DOHH2 (cell line): ENCODE data around the gene COA7.
"Not testable (repeated sequence)": the region's sequence is repeated elsewhere in the genome, so short reads cannot be mapped to it uniquely, and the experiment has no call there.

Experiments
- H3F3A ChIP-seq: fragments of 200-600 bp; sonication (generic), shearing (Covaris generic); 2 replicates; pipeline ENCODE4 v1.6.0; 2016; ENCODE audit warnings: antibody characterized with exemption, mild to moderate bottlenecking; ENCODE audit not compliant: control insufficient read depth, insufficient read depth
- H3K27ac ChIP-seq: fragments of 200-600 bp; sonication (generic); 2 replicates; pipeline ENCODE4 v1.5.1; 2014; ENCODE audit warnings: low read depth, mild to moderate bottlenecking, low read length, moderate library complexity
- H3K27me3 ChIP-seq: fragments of 200-600 bp; sonication (generic); 2 replicates; pipeline ENCODE4 v1.6.1; 2014; ENCODE audit warnings: mild to moderate bottlenecking, low read length, mixed read lengths; ENCODE audit not compliant: control insufficient read depth
- H3K36me3 ChIP-seq: fragments of 200-600 bp; sonication (generic); 2 replicates; pipeline ENCODE4 v1.6.1; 2014; ENCODE audit warnings: mild to moderate bottlenecking, low read length, moderate library complexity, mixed read lengths; ENCODE audit not compliant: control insufficient read depth
- H3K4me1 ChIP-seq: fragments of 200-600 bp; sonication (generic); 2 replicates; pipeline ENCODE4 v1.6.1; 2014; ENCODE audit warnings: mild to moderate bottlenecking, low read length, mixed read lengths; ENCODE audit not compliant: control insufficient read depth
- H3K4me2 ChIP-seq: fragments of 200-600 bp; sonication (generic); 2 replicates; pipeline ENCODE4 v1.6.0; 2014; ENCODE audit warnings: mild to moderate bottlenecking, low read length, moderate library complexity
- H3K4me3 ChIP-seq: fragments of 200-600 bp; sonication (generic); 2 replicates; pipeline ENCODE4 v1.5.1; 2014; ENCODE audit warnings: mild to moderate bottlenecking, low read length, mixed read lengths
- H3K79me2 ChIP-seq: fragments of 200-600 bp; sonication (generic); 2 replicates; pipeline ENCODE4 v1.6.1; 2014; ENCODE audit warnings: mild to moderate bottlenecking, low read length, mixed read lengths; ENCODE audit not compliant: control insufficient read depth
- H3K9me2 ChIP-seq: fragments of 200-600 bp; sonication (generic); replicated peaks from 2 replicates; pipeline ENCODE4 v1.6.1; 2014; ENCODE audit warnings: mild to moderate bottlenecking, low read length, mixed read lengths; ENCODE audit not compliant: control insufficient read depth
- H3K9me3 ChIP-seq: fragments of 200-600 bp; sonication (generic); 2 replicates; pipeline ENCODE4 v1.6.1; 2014; ENCODE audit warnings: antibody characterized with exemption, low read length, mixed read lengths; ENCODE audit not compliant: control insufficient read depth, insufficient read depth
- H4K20me1 ChIP-seq: fragments of 200-600 bp; sonication (generic); 2 replicates; pipeline ENCODE4 v1.6.0; 2014; ENCODE audit warnings: low read depth, mild to moderate bottlenecking, antibody characterized with exemption, low read length, moderate library complexity; ENCODE audit not compliant: control insufficient read depth, insufficient read depth
- CTCF ChIP-seq: fragments of 200-600 bp; sonication (generic); IDR thresholded peaks from one replicate; pipeline ENCODE4 v1.5.1; 2014; ENCODE audit warnings: antibody characterized with exemption, mild to moderate bottlenecking, low read depth, low read length; ENCODE audit not compliant: poor library complexity, severe bottlenecking
- EZH2phosphoT487 ChIP-seq: fragments of 200-600 bp; sonication (generic); IDR thresholded peaks from 2 replicates; pipeline ENCODE4 v1.6.1; 2017; ENCODE audit warnings: borderline replicate concordance, mild to moderate bottlenecking, antibody characterized with exemption, low read length, moderate library complexity, mixed read lengths

Gene COA7

GRCh38 chr1:52686261-52686751, 11.8 kb downstream of the COA7 start:
- H3K4me1 ChIP-seq, H3K4me3 ChIP-seq, H3K9me2 ChIP-seq, H4K20me1 ChIP-seq, H3F3A ChIP-seq, H3K9me3 ChIP-seq, H3K79me2 ChIP-seq, H3K4me2 ChIP-seq, H3K27ac ChIP-seq, H3K27me3 ChIP-seq: not testable (repeated sequence)
- peaks cover 57% of the 10 kb centered on the region for H3K36me3 ChIP-seq
- TF ChIP-seq CTCF = peak; percentile 63

DNA sequence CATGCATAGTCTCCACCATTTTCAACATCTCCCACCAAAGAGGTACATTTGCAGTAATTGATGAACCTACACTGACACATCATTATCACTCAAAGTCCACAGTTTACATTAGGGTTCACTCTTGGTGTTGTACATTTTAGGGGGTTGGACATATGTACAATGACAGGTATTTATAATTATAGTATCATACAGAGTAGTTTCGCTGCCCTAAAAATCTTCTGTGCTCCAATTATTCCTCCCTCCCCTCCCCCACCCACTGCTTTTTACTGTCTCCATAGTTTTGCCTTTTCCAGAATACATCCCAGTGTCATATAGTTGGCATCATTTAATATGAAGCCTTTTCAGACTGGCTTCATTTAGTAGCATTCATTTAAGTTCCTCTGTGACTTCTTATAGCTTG, 13.6 kb downstream of the COA7 start:
- TF ChIP-seq EZH2phosphoT487 (no peak), CTCF (no peak)
- H3K36me3 ChIP-seq = peaks cover 43% of the 10 kb centered on the region
- no peaks in the 10 kb centered on the region for H3K9me3 ChIP-seq
- H3K4me1 ChIP-seq = no peaks in the 10 kb centered on the region
- no peaks in the 10 kb centered on the region for H3K9me2 ChIP-seq
- no peak overlapping the region for H3K27ac ChIP-seq
- no peak overlapping the region for H3K4me2 ChIP-seq
- no peaks in the 10 kb centered on the region for H4K20me1 ChIP-seq
- no peaks in the 10 kb centered on the region for H3K79me2 ChIP-seq
- no peaks in the 10 kb centered on the region for H3K27me3 ChIP-seq
- peaks cover 3% of the 10 kb centered on the region; the same call in 1 of the 2 replicates for H3F3A ChIP-seq
- no peak overlapping the region for H3K4me3 ChIP-seq

GRCh38 chr1:52683367-52683940, 14.7 kb downstream of the COA7 start:
- Histone ChIP-seq H3K4me2 (no peak overlapping the region), H3K79me2 (no peaks in the 10 kb centered on the region), H3K4me1 (no peaks in the 10 kb centered on the region), H3K27ac (no peak overlapping the region), H4K20me1 (no peaks in the 10 kb centered on the region), H3F3A (peaks cover 3% of the 10 kb centered on the region; the same call in 1 of the 2 replicates), H3K9me3 (no peaks in the 10 kb centered on the region), H3K9me2 (no peaks in the 10 kb centered on the region), H3K4me3 (no peak overlapping the region), H3K27me3 (no peaks in the 10 kb centered on the region), H3K36me3 (peaks cover 40% of the 10 kb centered on the region)
- TF ChIP-seq CTCF = no peak
- TF ChIP-seq EZH2phosphoT487 = no peak

- H3K4me3 ChIP-seq = no peak overlapping the region
- H3K27ac ChIP-seq = no peak overlapping the region
- H3K36me3 ChIP-seq = peaks cover 20% of the 10 kb centered on the region
- H3K9me3 ChIP-seq = no peaks in the 10 kb centered on the region
- H3K4me1 ChIP-seq = no peaks in the 10 kb centered on the region
- no peaks in the 10 kb centered on the region for H4K20me1 ChIP-seq
- no peaks in the 10 kb centered on the region for H3K79me2 ChIP-seq
- H3K27me3 ChIP-seq = no peaks in the 10 kb centered on the region
- no peak overlapping the region for H3K4me2 ChIP-seq
- H3K9me2 ChIP-seq = no peaks in the 10 kb centered on the region
- H3F3A ChIP-seq = no peaks in the 10 kb centered on the region; the same call in 1 of the 2 replicates
- no peak for TF ChIP-seq CTCF
- TF ChIP-seq EZH2phosphoT487 = no peak
Measured at GRCh38 chr1:52681136-52681535, 17.0 kb downstream of the COA7 start.
